HL-60 (cell line): ENCODE data around the gene PDHX.

Experiments
- DNase-seq, 2 experiments: peaks; one replicate each; pipeline ENCODE4 v3.0.0-alpha.2; 2010 to 2020; ENCODE audit warnings: low read depth in 1 of 2, low spot score in 1 of 2
- H3K27ac ChIP-seq: fragments of 250-450 bp; sonication (Bioruptor Pico); replicated peaks from 2 replicates; pipeline ENCODE4 v1.5.1; 2020; ENCODE audit warnings: mild to moderate bottlenecking, moderate library complexity
- H3K27me3 ChIP-seq: fragments of 250-450 bp; sonication (Bioruptor Pico); 2 replicates; pipeline ENCODE4 v1.5.1; 2021; ENCODE audit warnings: mild to moderate bottlenecking, moderate library complexity; ENCODE audit not compliant: insufficient read depth, poor library complexity, severe bottlenecking
- H3K4me3 ChIP-seq: replicated peaks from 2 replicates; pipeline ENCODE4 v1.5.1; 2011; ENCODE audit warnings: mild to moderate bottlenecking, control low read depth, low read length; ENCODE audit not compliant: insufficient read depth
- GABPA ChIP-seq: IDR thresholded peaks from 2 replicates; pipeline ENCODE4 v1.6.1; 2012; ENCODE audit warnings: low read depth
- POLR2AphosphoS5 ChIP-seq: IDR thresholded peaks from 2 replicates; pipeline ENCODE4 v1.6.1; 2012; ENCODE audit warnings: low read depth
- SPI1 ChIP-seq: IDR thresholded peaks from 2 replicates; pipeline ENCODE4 v1.6.1; 2012; ENCODE audit warnings: low read depth, mild to moderate bottlenecking, borderline replicate concordance
- TF ChIP-seq, protein P1 (sequence below): IDR thresholded peaks from 2 replicates; pipeline ENCODE4 v1.6.1; 2012; ENCODE audit warnings: low read depth; ENCODE audit not compliant: insufficient replicate concordance
- TF ChIP-seq, protein P2 (sequence below): IDR thresholded peaks from one replicate; pipeline ENCODE4 v1.5.1; 2011; ENCODE audit warnings: low read length, control low read depth, inconsistent platforms; ENCODE audit not compliant: insufficient read depth

The PDHX gene

DNA sequence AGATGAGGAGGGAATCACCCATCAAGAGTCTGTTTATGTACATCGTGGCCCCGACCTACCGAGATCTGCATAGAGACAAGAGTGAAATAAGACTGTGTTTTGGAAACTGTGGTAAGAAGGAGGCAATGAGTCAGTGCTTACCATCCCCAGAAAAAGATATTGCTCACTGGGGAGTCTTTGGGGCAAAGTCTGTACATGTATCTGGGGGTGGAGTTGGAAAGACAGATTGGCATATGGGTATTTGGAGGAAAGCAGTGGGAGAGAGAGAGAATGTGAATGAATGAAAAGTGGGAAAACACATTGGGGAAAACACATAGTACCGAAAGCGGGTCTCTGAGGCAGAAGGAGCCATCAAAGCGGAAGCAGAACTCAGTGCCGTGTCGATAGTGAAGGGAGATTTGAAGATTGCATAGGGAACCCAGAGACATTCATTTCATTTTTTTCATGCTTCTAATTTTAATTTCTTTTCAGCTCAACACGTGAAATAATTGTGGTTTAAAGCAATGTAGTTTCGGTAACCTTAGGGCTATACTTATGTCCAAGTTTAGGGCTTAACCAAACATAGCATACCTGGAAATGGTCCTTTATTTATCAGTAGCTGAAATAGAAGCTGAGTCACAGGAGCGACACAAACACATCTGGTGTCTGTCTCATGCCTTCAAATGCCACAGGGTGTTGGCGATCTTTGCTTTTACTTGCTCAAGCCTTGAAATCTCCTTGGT, 124.0 kb downstream of the PDHX start:
- H3K4me3 ChIP-seq, result peak overlapping the region; percentile 24
- 0 out of 2 replicates have a peak, but pooled peaks have one; percentile 27 for TF ChIP-seq POLR2AphosphoS5
- TF ChIP-seq, protein P1, sequence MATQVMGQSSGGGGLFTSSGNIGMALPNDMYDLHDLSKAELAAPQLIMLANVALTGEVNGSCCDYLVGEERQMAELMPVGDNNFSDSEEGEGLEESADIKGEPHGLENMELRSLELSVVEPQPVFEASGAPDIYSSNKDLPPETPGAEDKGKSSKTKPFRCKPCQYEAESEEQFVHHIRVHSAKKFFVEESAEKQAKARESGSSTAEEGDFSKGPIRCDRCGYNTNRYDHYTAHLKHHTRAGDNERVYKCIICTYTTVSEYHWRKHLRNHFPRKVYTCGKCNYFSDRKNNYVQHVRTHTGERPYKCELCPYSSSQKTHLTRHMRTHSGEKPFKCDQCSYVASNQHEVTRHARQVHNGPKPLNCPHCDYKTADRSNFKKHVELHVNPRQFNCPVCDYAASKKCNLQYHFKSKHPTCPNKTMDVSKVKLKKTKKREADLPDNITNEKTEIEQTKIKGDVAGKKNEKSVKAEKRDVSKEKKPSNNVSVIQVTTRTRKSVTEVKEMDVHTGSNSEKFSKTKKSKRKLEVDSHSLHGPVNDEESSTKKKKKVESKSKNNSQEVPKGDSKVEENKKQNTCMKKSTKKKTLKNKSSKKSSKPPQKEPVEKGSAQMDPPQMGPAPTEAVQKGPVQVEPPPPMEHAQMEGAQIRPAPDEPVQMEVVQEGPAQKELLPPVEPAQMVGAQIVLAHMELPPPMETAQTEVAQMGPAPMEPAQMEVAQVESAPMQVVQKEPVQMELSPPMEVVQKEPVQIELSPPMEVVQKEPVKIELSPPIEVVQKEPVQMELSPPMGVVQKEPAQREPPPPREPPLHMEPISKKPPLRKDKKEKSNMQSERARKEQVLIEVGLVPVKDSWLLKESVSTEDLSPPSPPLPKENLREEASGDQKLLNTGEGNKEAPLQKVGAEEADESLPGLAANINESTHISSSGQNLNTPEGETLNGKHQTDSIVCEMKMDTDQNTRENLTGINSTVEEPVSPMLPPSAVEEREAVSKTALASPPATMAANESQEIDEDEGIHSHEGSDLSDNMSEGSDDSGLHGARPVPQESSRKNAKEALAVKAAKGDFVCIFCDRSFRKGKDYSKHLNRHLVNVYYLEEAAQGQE, result no peak
- DNase-seq, result peak; percentile 50
- no peaks in the 10 kb centered on the region for H3K27me3 ChIP-seq
- H3K27ac ChIP-seq, result peak overlapping the region; percentile 75

GRCh38 chr11:35041070-35041554, 124.7 kb downstream of the PDHX start:
- H3K27me3 ChIP-seq, result no peaks in the 10 kb centered on the region
- TF ChIP-seq POLR2AphosphoS5, result no peak
- no peak for TF ChIP-seq SPI1
- TF ChIP-seq, protein P2, sequence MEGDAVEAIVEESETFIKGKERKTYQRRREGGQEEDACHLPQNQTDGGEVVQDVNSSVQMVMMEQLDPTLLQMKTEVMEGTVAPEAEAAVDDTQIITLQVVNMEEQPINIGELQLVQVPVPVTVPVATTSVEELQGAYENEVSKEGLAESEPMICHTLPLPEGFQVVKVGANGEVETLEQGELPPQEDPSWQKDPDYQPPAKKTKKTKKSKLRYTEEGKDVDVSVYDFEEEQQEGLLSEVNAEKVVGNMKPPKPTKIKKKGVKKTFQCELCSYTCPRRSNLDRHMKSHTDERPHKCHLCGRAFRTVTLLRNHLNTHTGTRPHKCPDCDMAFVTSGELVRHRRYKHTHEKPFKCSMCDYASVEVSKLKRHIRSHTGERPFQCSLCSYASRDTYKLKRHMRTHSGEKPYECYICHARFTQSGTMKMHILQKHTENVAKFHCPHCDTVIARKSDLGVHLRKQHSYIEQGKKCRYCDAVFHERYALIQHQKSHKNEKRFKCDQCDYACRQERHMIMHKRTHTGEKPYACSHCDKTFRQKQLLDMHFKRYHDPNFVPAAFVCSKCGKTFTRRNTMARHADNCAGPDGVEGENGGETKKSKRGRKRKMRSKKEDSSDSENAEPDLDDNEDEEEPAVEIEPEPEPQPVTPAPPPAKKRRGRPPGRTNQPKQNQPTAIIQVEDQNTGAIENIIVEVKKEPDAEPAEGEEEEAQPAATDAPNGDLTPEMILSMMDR, result no peak
- no peak for TF ChIP-seq GABPA
- TF ChIP-seq, protein P1, result no peak
- H3K27ac ChIP-seq, result peak overlapping the region; percentile 75
- no peak for DNase-seq
- H3K4me3 ChIP-seq, result no peak overlapping the region

GRCh38 chr11:35042224-35042623, 125.8 kb downstream of the PDHX start:
- Histone ChIP-seq H3K27me3 (no peaks in the 10 kb centered on the region), H3K4me3 (no peak overlapping the region), H3K27ac (no peak overlapping the region; the same call in 1 of the 2 replicates)
- TF ChIP-seq GABPA, result no peak
- TF ChIP-seq SPI1, result 0 out of 2 replicates have a peak, but pooled peaks have one; percentile 9
- DNase-seq, result no peak

- DNase-seq, result no peak
- TF ChIP-seq, protein P2, result no peak
- TF ChIP-seq GABPA (no peak), POLR2AphosphoS5 (no peak), SPI1 (no peak)
- TF ChIP-seq, protein P1, result no peak
- Histone ChIP-seq H3K27me3 (no peaks in the 10 kb centered on the region), H3K27ac (no peak overlapping the region), H3K4me3 (no peak overlapping the region)
These were observed 126.5 kb downstream of the PDHX start for GRCh38 chr11:35042913-35043312.
